ENCODE results near the gene TTLL11.

TTLL11 gene

DNA sequence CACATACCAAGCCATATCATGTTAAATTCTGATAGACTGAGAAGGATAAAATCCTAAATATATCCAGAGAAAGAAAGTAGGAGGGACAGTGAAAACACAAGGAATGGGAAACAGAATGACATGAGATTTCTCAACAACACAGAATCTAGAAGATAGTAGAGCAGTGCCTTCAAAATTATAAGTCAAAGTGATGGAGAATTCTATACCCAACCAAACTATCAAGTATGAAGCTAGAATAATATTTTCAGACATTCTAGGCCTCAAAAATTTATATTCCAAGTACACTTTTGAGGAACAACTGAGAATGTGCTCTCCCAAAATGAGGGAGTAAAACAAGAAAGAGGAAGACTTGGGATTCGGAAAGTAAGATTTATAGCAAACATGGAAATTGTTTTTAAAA, 10.9 kb upstream of the TTLL11 start:
- TF ChIP-seq CTCF (IDR thresholded peaks at IDR 0.05; ENCODE audit: extremely low read depth, missing control alignments), result no peak
- no peak for DNase-seq (ENCODE audit: low spot score)

GRCh38 chr9:122102156-122102555, 9.0 kb upstream of the TTLL11 start:
- no peak for TF ChIP-seq CTCF (IDR thresholded peaks at IDR 0.05; ENCODE audit: extremely low read depth, missing control alignments)
- no peak for DNase-seq (ENCODE audit: low spot score)

DNA sequence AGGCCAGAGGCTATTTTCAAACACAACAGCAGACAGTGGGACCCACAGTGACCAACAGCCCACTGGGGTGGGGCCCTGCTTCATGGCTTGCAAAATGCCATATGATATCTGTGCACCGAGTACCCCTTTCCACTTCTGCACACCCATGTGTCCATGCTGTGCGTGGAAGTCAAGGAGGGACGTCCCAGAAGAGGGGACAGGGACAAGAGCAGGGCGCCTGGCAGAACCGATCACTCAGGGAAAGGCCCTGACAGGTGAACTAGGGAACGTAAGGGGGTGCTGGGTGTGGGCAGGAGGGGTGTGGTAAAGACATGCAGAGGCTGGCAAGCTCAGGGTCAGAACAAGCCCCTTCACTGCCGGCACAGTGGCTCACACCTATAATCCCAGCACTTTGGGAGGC, 7.6 kb upstream of the TTLL11 start:
- DNase-seq (ENCODE audit: low spot score), result no peak
- TF ChIP-seq CTCF (IDR thresholded peaks at IDR 0.05; ENCODE audit: extremely low read depth, missing control alignments), result no peak

DNA sequence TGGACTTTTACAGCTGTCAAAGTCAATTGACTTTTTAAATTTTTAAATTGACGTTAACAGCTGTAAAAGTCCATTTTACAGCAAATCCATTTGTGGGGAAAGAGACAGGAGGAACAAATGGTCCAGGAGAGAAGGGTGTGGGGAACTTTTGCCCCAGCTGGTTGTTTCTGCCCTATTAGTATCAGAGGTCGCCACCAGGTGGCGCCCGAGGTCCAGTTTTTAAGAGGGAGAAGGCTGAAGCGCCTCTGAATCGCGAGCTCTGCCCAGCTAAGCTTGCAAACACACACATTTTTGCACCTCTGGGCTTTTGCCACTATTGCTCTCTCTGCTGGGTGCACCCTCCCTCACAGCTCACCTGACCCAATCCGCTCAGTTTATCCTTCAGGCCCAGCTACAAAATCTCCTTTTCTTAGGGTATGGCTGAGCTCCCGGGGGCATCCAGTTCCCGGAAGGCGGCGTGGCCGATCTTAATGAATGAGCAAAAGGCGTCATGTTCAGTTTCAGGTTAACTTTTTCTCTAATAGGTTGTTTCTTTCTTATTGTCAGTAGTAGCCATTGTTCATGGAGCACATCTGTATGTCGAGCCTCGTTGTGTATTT, 6.3 kb upstream of the TTLL11 start:
- TF ChIP-seq CTCF (IDR thresholded peaks at IDR 0.05; ENCODE audit: extremely low read depth, missing control alignments), result peak; percentile 49
- DNase-seq (ENCODE audit: low spot score), result peak; percentile 83

GRCh38 chr9:122097679-122098315, 4.7 kb upstream of the TTLL11 start:
- no peak for TF ChIP-seq CTCF (IDR thresholded peaks at IDR 0.05; ENCODE audit: extremely low read depth, missing control alignments)
- DNase-seq (ENCODE audit: low spot score), result no peak

- no peak for TF ChIP-seq CTCF (IDR thresholded peaks at IDR 0.05; ENCODE audit: extremely low read depth, missing control alignments)
- DNase-seq (ENCODE audit: low spot score), result no peak
Measured at GRCh38 chr9:122096620-122097415, 3.7 kb upstream of the TTLL11 start.
